HG03378 (cell line): ENCODE measurements around the gene OMD.

Source experiments
- ATAC-seq: cut with Tn5 transposase; IDR thresholded peaks from one replicate; pipeline ENCODE4 v1.9.1; 2021; ENCODE audit warnings: mild to moderate bottlenecking, moderate library complexity; ENCODE audit not compliant: unreplicated experiment

OMD gene, protein sequence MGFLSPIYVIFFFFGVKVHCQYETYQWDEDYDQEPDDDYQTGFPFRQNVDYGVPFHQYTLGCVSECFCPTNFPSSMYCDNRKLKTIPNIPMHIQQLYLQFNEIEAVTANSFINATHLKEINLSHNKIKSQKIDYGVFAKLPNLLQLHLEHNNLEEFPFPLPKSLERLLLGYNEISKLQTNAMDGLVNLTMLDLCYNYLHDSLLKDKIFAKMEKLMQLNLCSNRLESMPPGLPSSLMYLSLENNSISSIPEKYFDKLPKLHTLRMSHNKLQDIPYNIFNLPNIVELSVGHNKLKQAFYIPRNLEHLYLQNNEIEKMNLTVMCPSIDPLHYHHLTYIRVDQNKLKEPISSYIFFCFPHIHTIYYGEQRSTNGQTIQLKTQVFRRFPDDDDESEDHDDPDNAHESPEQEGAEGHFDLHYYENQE

DNA sequence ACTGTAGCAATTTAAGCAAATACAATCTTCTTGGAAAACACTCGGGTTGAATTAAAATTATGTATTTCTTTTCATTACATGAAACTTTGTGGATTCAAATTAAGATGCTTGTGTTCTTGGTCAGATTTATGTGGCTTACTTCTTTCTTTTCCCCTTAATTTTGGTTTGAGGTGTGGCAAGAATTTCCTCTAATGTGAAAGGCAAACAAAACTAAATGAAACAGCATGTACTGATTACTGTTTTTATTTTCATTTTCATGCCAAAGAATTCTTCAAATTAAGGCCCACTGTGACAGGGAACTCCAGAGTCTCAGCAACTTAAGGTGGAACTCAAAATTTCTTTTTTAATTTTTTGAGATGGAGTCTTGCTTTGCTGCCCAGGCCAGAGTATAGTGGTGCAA is at the start of gene OMD:
OMD (minus strand) TSS at position 132 of the 400 bp plus-strand sequence. CDS start 6,913 bp downstream, outside the sequence.
- no peak for ATAC-seq

DNA sequence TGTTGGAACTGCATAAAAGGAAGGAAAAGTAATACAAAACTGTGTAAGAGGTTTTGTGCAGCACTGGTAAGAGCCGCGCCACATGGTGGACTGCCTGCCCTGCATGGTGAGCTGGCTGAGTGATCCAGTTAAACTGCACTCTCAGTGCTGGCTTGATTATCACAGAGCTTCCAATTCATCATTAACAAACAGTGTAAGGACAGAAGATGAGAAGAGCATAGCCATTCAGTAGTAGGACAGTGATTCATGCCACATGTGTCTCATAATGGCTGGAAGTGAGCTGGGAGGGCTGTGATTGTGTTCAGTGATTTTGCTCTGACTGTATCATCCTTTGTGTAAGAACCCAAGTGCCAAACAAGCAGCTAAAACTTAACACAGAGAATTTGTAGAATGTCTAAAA is 43.9 kb upstream of the OMD start:
- no peak for ATAC-seq

DNA sequence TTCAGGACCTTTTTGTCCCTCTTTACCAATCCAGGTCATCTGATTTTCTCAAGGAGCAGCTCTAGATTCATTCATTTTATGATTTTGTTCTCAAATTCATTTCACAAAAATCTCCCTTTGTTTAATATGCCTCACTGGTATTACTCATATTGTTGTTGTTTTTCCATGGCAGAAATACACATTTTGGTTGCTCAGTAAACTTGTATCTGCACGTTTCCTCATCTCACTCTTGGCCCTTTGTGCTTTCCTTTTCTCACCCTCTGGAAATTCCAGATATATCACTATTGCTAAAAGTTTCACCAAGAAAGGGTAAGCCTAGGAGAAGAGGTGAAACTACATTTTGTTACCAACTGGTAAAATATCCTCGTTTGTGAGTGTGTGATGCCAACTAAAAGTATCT is 43.2 kb upstream of the OMD start:
- ATAC-seq, result no peak

DNA sequence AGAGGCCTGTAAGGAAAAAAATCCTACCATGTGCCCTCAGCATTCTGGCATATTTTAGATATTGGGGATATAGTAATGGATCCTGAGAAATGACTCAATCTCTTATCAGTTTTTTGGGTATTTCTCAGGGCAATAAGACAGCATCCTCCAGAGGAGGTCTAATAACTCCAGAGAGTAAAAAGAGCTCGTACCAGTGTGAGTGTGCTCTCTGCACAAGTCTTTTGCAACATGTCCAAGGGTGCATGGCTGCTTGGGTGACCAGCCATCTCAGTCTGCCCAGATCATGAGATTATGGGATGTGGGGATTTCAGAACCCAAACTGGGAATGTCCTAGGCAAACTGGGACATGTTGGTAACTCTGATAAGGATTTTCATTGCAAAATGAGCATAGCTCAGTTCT is 42.8 kb upstream of the OMD start:
- no peak for ATAC-seq

DNA sequence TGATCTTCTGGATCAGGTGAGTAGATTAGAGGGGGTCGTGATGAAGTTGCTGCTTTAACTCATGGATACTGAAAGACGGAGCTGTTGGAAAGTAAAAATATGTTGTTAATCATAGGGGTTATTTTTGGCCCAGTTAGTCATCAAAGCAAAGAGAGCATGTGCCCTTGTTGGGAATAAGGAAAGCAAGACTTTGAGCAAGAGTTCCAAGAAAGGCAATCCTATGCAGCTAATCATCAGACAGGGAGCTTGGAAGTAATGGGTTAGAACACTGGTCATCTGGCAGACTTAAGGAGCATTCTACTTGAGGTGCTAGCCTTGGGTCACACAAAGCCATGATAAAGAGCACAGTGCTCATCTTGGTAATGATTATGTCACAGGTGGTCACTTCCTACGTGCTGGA is 39.7 kb upstream of the OMD start:
- ATAC-seq, result no peak

DNA sequence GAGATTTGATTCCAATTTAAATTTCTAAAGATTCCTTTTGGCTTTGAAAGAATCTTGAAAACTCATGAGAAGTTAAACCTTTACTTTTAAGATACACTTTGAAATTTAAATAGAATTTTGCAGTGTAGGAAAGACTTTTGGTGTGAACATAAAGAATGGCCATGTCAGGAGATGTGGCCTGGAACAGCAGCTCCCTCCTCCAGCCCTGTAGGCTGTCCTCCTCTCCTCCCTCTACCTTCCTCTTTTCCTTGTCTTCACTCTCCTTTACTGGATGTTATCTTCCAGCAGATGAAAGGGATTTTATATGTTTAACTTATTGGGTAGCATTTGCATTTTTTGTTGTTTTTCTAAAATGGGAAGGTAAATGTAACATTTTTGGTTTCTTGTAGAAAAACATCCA is 39.1 kb upstream of the OMD start:
- no peak for ATAC-seq

DNA sequence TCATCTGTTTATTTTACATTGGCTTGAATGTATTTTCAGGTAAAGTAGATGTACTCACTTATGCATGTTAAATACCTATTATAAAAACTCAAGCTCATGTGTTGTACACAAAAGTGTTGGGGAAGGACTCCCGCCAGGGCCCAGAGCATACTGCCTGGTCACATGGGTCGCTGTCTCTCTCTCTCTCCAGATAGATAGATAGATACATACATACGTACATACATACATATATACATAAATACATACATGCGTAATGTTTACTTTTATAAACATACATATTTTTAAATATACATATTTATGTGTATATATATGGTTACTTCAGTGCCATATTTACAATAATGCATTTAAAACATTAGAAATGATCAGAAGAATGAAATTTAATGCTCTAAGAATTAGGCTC is 33.3 kb upstream of the OMD start:
- no peak for ATAC-seq

DNA sequence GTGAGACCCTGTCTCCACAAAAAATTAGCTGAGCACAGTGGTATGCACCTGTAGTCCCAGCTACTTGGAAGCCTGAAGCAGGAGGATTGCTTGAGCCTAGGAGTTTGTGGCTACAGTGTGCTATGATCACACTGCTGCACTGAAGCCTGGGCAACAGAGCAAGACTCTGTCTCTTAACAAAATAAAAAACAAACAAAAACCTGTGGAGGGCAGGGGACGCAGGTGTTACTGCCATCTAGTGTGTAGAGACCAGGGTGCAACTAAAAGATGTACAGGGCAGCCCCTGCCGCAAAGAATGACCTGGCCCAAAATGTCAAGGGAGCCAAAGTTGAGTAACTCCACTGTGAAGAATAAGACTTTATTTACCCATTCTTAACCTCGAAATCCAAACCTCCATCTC is 30.9 kb upstream of the OMD start:
- no peak for ATAC-seq

DNA sequence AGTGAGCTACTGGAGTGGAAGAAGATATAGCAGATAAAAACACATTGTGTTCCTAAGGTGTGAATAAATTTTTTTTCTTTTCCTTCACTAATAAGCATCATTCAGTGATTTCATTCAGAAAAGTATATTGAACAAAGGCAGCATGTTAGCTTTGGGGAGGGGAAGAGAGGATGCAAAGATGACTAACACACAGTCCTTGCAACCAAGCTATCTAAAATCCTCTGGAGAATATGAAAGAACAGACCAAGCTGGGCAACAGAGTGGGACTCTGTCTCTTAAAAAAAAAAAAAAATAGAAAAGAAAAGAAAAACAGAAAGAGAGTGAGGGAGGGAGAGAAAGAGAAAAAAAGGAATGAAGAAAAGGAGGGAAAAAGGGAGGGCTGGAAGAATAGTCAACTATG is 22.3 kb upstream of the OMD start:
- no peak for ATAC-seq

DNA sequence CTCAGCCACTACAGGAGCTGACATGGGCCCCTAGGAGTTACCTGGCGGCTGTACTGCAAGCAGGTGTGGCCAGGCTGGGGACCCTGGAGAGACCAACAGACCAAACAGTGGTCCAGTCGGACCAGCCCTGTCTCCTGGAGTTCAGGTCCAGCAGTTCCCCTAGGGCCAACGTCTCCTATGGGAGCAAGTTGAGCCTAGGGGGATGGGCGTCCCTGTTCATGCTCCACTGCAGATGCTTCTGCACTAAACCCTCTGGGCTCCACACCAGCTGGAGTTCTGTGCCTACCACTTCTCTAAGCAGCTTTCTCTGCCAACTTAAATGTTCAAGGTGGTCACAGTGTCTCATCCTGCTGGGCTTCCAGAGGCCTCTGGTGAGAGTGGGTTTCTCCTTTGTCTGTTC is 20.6 kb upstream of the OMD start:
- ATAC-seq, result no peak

DNA sequence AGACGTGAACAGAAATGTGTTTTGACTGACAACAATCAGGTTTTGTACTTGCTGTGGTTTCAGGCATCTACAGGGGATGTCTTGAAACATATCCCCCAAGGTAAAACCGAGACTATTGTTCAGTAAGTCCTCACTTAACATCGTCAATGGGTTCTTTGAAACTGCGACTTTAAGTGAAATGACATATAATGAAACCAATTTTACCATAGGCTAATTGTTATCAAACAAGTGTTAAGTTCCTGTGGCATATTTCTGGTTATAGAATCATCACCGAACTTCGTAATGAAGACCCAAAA is 16.4 kb upstream of the OMD start:
- no peak for ATAC-seq

DNA sequence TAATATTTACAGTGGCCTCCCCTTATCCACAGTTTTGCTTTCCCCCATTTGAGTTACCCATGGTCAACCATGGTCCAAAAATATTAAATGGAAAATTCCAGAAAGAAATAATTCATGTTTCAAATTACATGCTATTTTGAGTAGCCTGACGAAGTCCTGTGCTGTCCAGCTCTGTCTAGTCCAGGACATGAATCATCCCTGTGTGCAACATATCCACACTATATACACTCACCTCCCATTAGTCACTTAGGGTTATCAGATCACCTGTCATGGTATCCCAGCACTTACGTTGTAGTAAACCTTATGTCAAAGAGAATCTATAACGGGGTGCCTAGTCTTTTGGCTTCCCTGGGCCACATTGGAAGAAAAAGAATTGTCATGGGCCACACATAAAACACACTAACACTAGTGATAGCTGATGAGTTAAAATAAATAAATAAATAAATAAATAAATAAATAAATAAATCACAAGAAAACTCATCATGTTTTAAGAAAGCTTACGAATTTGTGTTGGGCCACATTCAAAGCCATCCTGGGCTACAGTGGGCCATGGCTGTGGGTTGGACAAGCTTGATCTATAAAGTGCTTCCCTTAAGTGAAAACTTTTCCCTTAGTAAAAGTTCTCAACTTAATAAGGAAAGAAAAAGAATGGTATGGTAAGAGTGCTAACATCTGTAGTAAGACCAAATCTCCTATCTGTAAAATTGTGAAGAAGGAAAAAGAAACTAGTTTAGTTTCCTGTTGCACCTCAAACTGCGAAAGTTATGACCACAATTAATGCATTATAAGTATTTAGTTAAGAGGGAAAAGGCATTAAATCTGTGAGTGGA is 15.9 kb upstream of the OMD start:
- ATAC-seq, result no peak

DNA sequence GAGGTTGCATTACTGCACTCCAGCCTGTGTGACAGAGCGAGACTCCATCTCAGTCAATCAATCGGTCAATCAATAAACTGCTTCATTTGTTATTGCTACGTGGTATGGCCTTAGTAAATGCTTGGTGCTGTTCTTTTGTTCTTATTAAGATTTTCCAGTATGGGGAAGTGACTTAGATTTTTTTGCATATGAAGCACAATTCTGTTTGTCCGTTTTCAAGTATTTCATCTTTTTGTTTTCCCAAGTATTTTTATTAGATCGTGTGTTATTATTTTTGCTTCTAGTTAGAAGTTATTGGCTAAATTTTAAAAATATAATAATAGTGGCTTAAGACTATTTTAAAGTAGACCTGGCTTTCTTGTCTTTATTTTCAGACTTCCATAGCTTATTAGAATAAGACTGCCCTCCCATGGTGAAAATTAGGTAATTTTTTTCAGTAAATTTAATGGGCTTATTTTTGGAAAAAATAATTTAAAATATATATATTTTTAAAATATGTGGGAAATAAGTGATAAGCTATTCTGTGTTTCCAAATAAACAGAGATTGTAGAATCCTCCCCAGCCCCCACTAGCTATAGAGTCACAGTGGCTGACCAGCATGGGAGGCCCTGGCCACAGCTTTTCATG is 14.7 kb upstream of the OMD start:
- ATAC-seq, result no peak

DNA sequence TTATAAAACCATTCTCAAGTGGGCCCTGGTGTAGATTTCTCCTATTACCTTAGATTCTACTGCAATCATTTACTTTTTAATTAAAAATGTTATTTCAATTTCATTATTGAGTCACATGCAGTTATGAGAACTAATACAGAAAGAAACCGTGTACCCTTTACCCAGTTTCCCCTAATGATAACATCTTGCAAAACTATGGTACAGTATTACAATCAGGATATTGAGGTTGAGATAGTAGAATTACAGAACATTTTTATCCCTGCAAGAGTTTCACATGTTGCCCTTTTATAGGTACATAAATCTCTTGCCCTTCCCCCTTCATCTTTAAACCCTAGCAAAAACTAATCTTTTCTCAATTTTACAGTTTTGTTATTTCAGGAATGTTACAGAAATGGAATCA is 11.0 kb upstream of the OMD start:
- no peak for ATAC-seq

DNA sequence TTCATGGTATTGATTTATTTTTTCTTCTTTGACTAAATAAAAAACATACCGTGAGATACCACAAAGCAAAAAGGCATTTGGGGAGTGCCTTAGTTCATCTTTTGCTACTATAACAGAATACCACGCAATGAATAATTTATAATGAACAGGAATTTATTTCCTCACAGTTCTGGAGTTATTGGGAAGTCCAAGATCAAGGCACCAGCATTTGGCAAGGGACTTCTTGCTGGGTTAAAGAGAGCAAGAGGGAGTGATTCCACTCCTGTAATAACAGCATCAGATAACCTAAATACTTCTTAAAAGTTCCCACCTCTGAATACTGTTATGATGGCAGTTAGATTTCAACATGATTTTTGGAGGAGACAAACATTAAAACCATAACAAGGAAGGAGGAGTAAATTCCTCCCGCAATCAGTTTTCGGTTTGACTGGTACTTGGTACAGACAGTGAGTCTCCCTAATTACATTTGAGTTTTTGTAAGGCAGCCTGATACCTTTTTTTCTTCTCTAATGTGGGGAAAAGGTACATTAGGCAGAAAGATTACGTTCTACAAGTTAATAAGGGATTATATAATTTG is 8.8 kb upstream of the OMD start:
- ATAC-seq, result no peak

DNA sequence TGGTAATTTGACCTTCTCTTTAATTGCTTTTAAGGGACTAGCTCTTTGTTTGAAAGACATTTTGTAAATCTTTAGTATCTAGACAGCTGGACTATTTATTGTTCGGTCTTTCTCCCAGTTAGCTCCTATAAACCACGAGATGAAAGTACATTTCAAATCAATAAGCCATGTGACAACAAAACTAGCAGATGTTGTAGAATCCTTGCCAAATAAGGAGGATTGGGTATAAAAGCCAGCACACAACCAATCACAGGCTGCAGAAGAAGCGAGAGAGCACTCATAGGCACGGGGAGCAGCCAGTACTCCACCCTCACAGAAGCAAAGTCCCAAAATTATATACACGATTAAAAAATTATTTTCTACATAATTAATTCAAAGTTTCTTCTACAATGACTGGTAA is 8.1 kb upstream of the OMD start:
- no peak for ATAC-seq

DNA sequence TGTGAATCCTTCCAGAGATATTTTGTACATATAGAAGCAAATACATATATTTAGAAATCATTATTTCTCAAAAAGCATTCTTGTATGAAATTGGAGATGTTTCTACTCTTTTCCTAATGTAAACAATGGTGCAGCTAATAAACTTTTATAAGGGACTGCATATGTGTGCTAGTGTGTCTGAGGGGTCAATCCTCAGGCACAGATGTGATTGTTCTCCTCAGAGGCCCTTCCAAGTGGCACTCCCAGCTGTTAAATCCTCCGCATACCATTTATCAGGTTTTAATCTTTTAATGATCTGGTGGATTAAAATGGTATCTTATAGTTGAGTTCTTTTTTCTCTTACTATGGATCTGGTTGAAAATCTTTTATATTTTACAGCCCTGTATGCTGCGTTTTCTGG is 5.6 kb upstream of the OMD start:
- no peak for ATAC-seq

DNA sequence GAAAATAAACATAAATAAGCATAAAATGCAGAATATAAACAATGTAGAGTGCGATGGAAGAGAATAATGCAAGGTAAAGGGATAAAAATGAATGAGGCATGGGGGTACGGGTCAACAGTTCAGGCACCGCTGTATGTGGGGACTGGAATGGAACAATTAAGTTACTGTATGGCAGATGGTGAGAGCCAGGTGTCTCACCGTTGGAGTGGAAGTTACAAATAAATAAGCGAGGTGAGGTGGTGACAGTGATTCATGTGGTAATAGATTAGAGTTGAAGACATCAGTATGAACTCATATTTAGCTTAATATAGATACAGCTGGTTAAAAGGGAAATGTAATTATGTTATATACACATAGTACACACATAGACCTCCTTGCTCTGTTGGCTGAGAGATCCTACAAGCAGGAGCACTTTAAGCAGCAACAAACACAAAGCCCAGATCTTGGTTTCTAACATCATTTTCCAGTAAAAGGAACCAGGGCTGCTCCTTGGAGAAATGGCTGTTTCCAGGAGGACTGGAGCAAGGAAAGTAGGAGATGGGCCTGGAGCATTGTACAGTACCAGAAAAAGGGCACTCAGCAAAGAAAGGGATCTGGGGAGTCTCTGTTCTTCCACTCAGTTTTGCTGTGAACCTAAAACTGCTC is 2.4 kb upstream of the OMD start:
- no peak for ATAC-seq

DNA sequence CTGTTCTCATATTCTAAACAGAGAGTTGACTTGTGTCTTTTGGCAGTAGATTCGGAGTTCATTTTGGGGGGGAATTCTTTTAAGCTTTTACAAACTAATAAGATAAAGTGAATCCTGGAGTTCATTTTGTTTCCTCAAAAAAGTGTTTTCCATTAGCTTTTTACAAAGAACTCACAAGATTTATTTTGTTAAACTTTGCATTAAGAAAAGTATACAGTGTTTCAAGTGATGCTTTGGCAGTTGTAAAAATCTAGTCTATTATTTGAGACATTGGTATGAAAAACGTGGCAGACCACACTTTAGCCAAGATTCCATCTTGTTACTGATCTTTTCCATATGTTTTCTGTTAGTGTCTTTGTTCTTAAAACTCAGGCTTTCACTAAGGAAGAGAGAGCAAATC is 1.2 kb upstream of the OMD start:
- no peak for ATAC-seq

DNA sequence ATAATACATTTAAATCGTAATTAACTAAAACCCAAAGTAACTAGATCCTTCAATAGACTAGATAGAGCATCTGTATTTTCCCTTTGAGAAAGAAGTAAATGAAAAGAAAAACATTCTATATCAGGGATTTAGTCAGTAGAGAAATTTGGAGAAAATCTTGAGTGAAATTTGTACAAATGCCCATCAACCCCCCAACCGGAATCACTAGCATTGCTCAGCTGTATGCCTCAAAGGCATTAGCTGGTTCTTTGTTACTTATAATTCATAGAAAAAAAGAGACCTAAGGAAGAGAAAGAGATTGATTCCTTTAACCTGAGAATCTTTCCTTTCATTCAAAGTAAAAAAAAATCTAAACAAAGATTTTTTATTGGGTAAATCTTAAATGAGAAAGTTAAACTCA is 659 bp downstream of the OMD start:
- no peak for ATAC-seq

DNA sequence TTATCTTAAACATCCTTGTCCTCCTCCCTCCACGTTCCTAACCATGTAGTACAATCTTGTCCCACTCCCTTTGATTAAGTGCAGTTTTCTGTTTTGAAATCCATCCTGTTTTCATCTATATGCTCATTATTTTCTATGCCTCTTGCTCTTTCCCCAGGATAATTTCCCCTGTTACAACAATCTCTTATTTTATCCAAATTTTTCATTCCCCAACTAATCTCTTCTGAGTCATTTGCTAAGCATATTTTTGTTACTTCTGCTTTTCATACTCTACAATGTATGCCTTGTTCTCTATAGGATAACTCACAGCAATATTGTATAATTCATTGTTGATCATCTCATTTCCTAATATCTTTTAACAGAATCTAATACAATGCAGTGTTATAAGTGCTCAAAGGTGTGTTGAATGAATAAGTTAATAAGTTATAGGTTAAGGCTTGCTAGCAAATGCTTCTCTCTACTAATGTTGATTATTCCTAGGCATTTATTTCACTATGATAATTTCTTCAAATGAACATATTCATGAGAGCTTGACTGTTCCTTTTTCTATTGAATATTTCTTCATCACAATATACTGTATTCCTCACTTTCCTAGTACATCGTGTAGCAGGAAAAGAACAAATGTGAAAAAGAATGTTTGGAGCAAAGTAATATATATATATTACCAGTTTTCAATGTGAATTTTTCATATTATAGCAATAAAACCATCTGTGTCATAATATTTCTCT is 1.5 kb downstream of the OMD start:
- no peak for ATAC-seq
